GM12864 (cell line): ENCODE results near the gene BCAS4.

Experiments
- DNase-seq: peaks from one replicate; pipeline ENCODE4 v3.0.0-alpha.2; 2011; ENCODE audit warnings: low read depth
- H3K4me3 ChIP-seq: 2 replicates; pipeline ENCODE4 v1.5.1; 2011; ENCODE audit warnings: mild to moderate bottlenecking, low read depth, low read length, control low read depth
- TF ChIP-seq, protein P1 (sequence below): IDR thresholded peaks from 2 replicates; pipeline ENCODE4 v1.5.1; 2011; ENCODE audit warnings: low read depth, mild to moderate bottlenecking, moderate library complexity, low read length, control low read depth, inconsistent platforms; ENCODE audit errors: missing control alignments

BCAS4 gene

DNA sequence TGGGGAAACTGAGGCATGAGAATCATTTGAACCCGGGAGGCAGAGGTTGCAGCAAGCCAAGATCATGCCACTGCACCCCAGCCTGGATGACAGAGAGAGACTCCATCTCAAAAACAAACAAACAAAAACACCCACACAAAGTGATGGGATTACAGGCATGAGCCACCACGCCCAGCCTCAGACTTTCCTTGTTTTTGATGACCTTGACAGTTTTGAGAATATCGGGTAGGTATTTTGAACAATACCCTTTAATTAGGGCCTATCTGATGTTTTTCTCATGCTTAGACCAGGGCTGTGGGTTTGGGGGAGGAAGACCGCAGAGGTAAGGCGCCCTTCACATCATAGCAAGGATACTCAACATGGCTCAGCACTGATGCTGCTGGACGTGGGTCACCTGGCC is 72.9 kb downstream of the BCAS4 start:
- TF ChIP-seq, protein P1, sequence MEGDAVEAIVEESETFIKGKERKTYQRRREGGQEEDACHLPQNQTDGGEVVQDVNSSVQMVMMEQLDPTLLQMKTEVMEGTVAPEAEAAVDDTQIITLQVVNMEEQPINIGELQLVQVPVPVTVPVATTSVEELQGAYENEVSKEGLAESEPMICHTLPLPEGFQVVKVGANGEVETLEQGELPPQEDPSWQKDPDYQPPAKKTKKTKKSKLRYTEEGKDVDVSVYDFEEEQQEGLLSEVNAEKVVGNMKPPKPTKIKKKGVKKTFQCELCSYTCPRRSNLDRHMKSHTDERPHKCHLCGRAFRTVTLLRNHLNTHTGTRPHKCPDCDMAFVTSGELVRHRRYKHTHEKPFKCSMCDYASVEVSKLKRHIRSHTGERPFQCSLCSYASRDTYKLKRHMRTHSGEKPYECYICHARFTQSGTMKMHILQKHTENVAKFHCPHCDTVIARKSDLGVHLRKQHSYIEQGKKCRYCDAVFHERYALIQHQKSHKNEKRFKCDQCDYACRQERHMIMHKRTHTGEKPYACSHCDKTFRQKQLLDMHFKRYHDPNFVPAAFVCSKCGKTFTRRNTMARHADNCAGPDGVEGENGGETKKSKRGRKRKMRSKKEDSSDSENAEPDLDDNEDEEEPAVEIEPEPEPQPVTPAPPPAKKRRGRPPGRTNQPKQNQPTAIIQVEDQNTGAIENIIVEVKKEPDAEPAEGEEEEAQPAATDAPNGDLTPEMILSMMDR = no peak
- no peak overlapping the region for H3K4me3 ChIP-seq
- no peak for DNase-seq

DNA sequence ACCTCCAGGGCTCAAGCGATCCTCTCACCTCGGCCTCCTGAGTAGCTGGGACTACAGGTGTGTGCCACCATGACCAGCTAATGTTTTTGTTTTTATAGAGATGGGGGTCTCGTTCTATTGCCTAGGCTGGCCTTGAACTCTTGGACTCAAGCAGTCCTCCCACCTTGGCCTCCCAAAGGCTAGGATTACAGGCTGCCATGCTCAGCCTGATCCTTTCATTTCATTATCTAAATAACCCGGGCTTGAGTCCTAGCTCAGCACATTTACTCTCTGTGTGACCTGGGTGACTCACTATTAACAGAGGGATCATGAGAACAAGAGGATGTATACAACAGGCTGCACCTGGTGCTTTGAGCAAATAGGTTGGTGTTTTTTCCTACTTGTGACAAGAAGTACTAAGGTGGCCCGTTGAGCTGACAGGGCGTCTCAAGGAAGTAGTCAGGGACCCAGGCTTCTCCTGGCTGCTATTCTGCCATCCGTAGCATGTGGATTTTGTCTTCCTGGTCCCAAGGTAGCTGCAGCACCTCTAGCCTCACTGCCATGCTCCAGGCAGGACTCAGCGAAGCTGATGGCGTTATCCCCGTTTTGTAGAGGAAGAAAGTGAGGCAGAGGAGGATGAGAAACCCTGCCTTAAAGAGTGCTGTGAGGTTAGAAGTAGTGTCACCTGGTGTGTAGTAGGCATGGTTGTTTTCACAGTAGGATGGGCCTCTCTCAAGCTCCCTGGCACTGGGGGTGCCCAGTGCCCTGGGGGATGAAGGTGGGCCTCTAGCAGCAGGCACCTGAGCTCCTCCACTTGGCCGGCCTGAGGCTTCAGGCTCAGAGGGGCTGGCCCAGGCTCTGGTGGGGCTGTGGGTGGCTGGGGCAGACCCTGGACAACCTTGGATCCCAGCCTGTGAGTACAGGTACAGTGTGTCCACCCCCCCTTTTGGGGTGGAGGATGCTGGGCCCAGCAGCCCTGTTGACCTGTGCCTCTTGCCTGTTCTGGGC is 73.9 kb downstream of the BCAS4 start:
- TF ChIP-seq, protein P1 = no peak
- no peak overlapping the region for H3K4me3 ChIP-seq
- no peak for DNase-seq

DNA sequence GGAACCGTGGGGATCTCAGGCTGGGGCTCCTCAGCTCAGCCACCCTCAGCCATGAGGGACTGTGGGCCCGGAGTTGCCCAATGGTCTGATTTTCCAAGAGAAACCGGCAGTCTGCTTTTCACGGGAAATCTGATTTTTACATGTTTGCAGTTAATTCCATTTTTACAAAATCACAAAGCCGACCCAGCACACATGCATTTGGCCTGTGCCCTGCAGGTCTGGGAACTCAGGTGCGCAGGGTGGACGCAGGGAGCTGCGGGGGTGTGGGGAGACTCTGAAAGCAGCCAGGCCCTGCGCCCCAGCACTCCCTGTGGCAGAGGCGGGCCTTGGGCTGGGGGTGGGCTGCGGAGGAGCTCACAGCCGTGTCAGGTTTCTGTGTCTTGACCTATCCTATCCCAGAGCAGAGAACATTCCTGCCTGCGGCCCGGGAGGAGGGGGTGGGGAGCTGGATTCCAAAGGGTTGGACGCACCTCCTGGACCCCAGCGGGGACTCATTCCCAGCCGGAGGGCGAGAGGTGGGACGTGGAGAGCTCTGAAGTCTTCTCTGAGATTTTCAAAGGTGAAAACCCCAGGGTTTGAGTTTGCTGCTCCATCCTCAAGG is 75.8 kb downstream of the BCAS4 start:
- TF ChIP-seq, protein P1 = no peak
- no peak overlapping the region for H3K4me3 ChIP-seq
- DNase-seq = no peak

DNA sequence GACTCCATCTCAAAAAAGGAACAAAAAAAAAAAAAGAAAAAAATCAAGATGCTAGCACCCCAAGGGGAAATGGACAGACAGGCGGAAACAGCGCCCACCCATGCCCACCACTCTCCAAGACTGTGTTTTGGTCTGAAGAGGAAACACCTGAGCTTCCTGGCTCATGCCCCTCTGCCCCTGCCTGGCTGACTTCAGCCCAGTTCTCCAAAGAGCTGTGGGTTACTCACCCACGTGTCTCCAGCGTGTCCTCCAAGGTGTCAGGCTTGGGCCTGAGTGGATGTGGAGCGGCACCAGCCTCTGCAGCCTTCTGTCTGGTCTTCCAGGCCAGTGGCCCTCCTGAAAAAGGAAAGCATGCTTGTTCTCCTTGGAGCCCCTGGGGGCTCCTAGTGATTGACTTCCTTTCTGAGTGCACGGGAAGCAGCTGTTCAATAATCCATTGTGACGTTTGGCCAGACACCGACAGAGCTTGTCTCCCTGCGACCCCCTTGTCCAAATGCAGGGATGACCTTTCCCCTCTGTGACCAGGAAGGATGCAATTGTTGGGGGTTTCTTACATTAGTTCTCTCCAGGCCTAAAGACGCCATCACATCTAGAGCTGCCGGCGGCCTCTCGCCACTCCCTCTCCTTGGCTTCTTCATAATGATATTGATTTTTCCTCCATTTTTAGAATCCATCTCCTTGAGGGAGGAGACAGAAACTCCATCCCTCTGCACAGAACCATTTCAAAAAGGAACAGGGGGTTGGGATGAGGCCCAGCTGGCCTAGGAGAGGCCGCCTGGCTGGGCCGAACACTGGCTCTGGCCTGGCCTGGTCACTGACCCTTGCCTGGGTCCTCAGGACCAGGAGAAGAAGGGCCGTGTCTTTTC is 77.9 kb downstream of the BCAS4 start:
- no peak overlapping the region for H3K4me3 ChIP-seq
- DNase-seq = no peak
- TF ChIP-seq, protein P1 = no peak

DNA sequence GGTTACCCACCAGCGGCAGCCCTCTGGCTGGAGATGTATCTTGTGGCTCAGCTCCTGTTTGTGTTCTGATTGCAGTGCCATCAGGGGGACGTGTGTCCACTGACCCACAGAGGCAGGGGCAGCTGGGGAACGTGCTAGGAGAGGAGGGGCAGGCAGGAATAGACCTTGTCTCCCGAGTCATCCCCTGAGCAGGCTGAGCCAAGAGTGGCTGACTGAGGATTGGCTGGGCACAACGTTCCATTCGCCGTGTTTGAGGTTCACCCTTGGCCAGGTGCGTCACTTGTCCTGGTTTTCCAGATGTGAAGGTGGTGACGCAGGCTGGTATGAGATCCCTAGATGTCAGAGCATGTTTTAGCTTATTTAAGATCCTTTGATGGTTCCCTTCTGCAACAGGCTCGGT is 78.7 kb downstream of the BCAS4 start:
- TF ChIP-seq, protein P1 = no peak
- no peak overlapping the region for H3K4me3 ChIP-seq
- no peak for DNase-seq

DNA sequence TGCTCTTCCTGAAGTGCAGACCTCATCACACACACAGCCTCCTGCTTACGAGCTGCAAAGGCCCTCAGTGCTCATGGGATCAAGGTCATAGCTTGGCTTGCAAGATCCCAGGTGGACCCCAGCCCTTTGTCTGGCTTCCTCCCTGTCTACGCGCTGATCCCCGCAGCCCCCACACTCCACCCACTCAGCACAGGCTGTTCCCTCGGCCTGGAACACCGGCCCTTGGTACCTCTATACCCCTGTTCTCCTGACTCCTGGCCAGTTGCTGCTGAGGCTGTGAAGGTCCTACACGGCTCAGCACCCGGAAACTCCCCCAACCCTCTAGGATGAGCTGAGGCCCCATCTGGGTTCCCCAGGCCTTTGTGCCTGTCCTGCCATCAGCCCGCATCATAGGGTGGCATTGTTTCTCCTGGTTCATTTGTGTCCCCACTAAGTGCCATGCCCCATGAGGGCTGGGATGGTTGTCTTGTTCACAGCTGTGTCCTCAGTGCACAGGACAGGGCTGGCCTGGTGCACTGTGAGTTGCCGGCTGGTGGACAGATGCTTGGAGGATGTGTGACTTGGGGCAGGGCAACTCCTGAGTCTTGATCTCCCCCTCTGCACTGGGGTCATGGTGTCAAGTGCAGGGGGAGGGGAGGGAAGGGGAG is 79.4 kb downstream of the BCAS4 start:
- H3K4me3 ChIP-seq = no peak overlapping the region
- TF ChIP-seq, protein P1 = no peak
- no peak for DNase-seq
